Body of pancreas (tissue), 4 donors: ENCODE data around the gene TBX19. TPM values are rescaled to one million over a fixed set of nuclear protein-coding genes. Genes with fewer than 3 reads are reported as not detected.
"Not testable (repeated sequence)": the region's sequence is repeated elsewhere in the genome, so short reads cannot be mapped to it uniquely, and the experiment has no call there.

Experiments
- ATAC-seq: fragments of 150-250 bp; one replicate; pipeline ENCODE4 v1.9.1; 2016
- DNase-seq, 4 donors: peaks; one replicate each; pipeline ENCODE4 v3.0.0-alpha.2; 2019
- H3K27ac ChIP-seq, 4 donors: fragments of 200-600 bp; sonication (generic); 1 replicate in 3 of 4; 2 replicates in 1 of 4; pipeline versions ENCODE4 v1.5.1 to v1.6.1; 2016 to 2019; ENCODE audit warnings: mild to moderate bottlenecking in 1 of 4, mixed read lengths in 1 of 4, moderate library complexity in 1 of 4
- H3K27me3 ChIP-seq, 2 donors: fragments of 200-600 bp; sonication (generic); one replicate each; pipeline ENCODE4 v1.6.0; 2016; ENCODE audit warnings: mild to moderate bottlenecking in 1 of 2
- H3K36me3 ChIP-seq, 2 donors: fragments of 200-600 bp; sonication (generic); replicated peaks in 1 of 2; 2 replicates each; pipeline ENCODE4 v1.5.1; 2016; ENCODE audit warnings: low read depth in 2 of 2; ENCODE audit not compliant: insufficient read depth in 1 of 2
- H3K4me1 ChIP-seq: fragments of 200-600 bp; sonication (generic); one replicate; pipeline ENCODE4 v1.6.0; 2016
- H3K4me3 ChIP-seq, 2 donors: fragments of 200-600 bp; sonication (generic); 1 replicate in 1 of 2; 2 replicates in 1 of 2; pipeline ENCODE4 v1.5.1; 2016 to 2019
- H3K9me3 ChIP-seq, 3 donors: fragments of 200-600 bp; sonication (generic); 1 replicate in 2 of 3; 2 replicates in 1 of 3; pipeline ENCODE4 v1.5.1; 2016
- POLR2A ChIP-seq, 3 donors: fragments of 450-650 bp; IDR thresholded peaks; one replicate each; pipeline ENCODE4 v1.6.1; 2016; ENCODE audit warnings: antibody characterized with exemption in 3 of 3, mild to moderate bottlenecking in 2 of 3
- WGBS, 2 donors: methylation state at CpG; one replicate each; pipeline ENCODE4 v1.1.5; 2017; 5-methylcytosine and 5-hydroxymethylcytosine counted together
- intact Hi-C: fragments of 100-400 bp; cut with DNase I; formaldehyde crosslinking; loops from one replicate; pipeline ENCODE4 v1.15.1; 2023
- total RNA-seq, 2 donors: library from RNA; depleted of rRNA; stranded (reverse); fragments of >200 nt; gene quantifications; one replicate each; pipeline ENCODE4 v1.1.0, GENCODE V29; 2016
- TF ChIP-seq, protein P1 (sequence below), 7 experiments: fragments of 450-650 bp in 4 of 7; fragments of 200-600 bp in 3 of 7; sonication (generic) in 3 of 7; IDR thresholded peaks; one replicate each; pipeline ENCODE4 v1.5.1; 2016 to 2019; ENCODE audit warnings: antibody characterized with exemption in 7 of 7

Gene TBX19
- total RNA-seq, 2 donors from 2014 or later = 0.78 to 2.0 TPM

DNA sequence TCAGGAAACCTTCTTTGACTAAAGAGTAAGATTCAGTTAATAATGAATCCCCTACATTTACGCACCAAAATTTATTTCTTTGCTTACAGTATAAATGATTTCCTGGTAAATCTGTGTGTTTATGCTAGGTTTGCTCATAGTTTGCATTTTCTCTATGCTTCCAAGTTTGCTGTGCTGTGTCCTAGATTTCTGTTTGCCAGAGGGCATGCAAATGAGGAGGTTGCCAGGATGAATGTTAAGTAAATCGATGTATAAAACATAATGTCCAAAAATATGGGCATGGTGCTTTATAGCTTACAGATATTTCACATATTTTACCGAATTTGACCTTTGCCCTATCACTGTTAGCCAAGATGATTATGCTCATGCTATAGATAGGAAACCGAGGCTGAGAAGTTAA, 63.8 kb downstream of the TBX19 start:
- no peaks in the 10 kb centered on the region for H3K27me3 ChIP-seq
- no peak for DNase-seq
- H3K9me3 ChIP-seq = peaks cover 0 to 2% (median 0%) of the 10 kb centered on the region in 3 donors
- TF ChIP-seq, protein P1, sequence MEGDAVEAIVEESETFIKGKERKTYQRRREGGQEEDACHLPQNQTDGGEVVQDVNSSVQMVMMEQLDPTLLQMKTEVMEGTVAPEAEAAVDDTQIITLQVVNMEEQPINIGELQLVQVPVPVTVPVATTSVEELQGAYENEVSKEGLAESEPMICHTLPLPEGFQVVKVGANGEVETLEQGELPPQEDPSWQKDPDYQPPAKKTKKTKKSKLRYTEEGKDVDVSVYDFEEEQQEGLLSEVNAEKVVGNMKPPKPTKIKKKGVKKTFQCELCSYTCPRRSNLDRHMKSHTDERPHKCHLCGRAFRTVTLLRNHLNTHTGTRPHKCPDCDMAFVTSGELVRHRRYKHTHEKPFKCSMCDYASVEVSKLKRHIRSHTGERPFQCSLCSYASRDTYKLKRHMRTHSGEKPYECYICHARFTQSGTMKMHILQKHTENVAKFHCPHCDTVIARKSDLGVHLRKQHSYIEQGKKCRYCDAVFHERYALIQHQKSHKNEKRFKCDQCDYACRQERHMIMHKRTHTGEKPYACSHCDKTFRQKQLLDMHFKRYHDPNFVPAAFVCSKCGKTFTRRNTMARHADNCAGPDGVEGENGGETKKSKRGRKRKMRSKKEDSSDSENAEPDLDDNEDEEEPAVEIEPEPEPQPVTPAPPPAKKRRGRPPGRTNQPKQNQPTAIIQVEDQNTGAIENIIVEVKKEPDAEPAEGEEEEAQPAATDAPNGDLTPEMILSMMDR (IDR thresholded peaks at IDR 0.05) = no peak
- TF ChIP-seq POLR2A (IDR thresholded peaks at IDR 0.05) = no peak
- WGBS, 2 donors = 61 to 64% methylated on average over 4 of the region's 4 CpGs
- intact Hi-C loops = no loop called here
- no peaks in the 10 kb centered on the region for H3K36me3 ChIP-seq
- H3K4me1 ChIP-seq = peaks cover 3% of the 10 kb centered on the region
- no peak overlapping the region for H3K4me3 ChIP-seq
- no peak overlapping the region for H3K27ac ChIP-seq
- ATAC-seq = no peak

DNA sequence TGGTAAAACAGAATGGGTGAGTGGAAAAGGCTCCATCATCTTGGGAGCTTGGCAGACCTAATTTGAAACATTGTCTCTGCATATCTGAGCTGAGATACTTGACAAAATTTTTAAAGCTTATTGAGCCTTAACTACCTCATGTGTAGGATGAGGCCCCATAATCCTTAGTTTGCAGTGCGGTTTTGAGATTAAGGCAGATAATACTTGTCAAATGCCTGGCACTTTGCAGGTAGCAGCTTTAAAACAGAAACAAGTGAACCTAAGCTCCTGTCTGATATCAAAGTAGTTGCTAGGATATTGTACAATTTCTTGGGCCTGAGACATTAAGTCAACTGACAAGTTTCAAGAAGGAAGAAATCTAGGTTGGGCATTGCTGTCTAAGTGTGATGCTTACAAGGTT, 65.3 kb downstream of the TBX19 start:
- no peak overlapping the region for H3K4me3 ChIP-seq
- H3K4me1 ChIP-seq = peaks cover 3% of the 10 kb centered on the region
- no peak overlapping the region for H3K27ac ChIP-seq
- intact Hi-C loops = no loop called here
- no peaks in the 10 kb centered on the region for H3K27me3 ChIP-seq
- TF ChIP-seq POLR2A (IDR thresholded peaks at IDR 0.05) = no peak
- TF ChIP-seq, protein P1 (IDR thresholded peaks at IDR 0.05) = no peak
- peaks cover 0 to 2% (median 0%) of the 10 kb centered on the region in 3 donors for H3K9me3 ChIP-seq
- 88 to 89% methylated on average over 1 of the region's 1 CpG for WGBS, 2 donors
- ATAC-seq = no peak
- H3K36me3 ChIP-seq = no peaks in the 10 kb centered on the region
- DNase-seq = no peak

DNA sequence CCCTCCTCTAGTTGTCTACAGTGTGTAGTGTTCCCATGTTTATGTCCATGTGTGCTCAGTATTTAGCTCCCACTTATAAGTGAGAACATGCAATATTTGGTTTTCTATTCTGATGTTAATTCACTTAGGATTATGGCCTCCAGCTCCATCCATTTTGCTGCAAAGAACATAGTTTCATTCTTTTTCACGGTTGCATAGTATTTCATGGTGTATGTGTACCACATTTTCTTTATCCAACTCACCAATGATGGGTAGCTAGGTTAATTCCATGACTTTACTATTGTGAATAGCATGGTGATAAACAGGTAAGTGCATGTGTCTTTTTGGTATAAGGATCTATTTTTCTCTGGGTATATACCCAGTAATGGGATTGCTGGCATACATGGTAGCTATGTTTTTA, 67.0 kb downstream of the TBX19 start:
- TF ChIP-seq POLR2A (IDR thresholded peaks at IDR 0.05) = no peak
- TF ChIP-seq, protein P1 (IDR thresholded peaks at IDR 0.05) = no peak
- WGBS, 2 donors = 88 to 100% methylated on average over 1 of the region's 1 CpG
- Histone ChIP-seq H3K27me3 (no peaks in the 10 kb centered on the region), H3K4me1 (peaks cover under 1% of the 10 kb centered on the region), H3K27ac (no peak overlapping the region), H3K36me3 (no peaks in the 10 kb centered on the region), H3K9me3 (peaks cover 0 to 2% (median 0%) of the 10 kb centered on the region in 3 donors), H3K4me3 (no peak overlapping the region)
- ATAC-seq = no peak
- DNase-seq = no peak
- intact Hi-C loops = no loop called here

DNA sequence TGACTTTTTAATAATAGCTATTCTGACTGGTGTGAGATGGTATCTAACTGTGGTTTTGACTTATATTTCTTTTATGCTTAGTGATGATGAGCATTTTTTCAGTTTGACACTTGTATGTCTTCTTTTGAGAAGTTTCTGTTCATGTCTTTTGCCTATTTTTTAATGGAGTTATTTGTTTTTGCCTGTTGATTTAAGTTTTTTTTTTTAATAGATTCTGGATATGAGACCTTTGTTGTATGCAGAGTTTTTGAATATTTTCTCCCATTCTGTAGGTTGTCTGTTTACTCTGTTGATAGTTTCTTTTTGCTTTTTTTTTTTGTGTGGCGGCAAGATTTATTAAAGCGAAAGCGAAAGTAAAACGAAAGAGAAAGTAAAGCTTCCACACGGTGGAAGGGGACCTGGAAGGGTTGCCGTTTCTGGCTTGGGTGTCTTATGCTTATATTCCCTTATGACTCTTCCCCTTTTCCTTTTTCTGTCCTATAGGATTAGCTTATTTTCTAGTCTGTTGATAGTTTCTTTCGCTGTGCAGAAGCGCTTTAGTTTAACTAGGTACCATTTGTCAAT, 67.6 kb downstream of the TBX19 start:
- intact Hi-C loops = no loop called here
- TF ChIP-seq, protein P1 (IDR thresholded peaks at IDR 0.05) = no peak
- no peak for TF ChIP-seq POLR2A (IDR thresholded peaks at IDR 0.05)
- H3K27me3 ChIP-seq = no peaks in the 10 kb centered on the region
- no peaks in the 10 kb centered on the region for H3K4me1 ChIP-seq
- H3K36me3 ChIP-seq = no peaks in the 10 kb centered on the region
- peak overlapping the region in 1 of 2 donors; percentile 22 for H3K4me3 ChIP-seq
- no peak for ATAC-seq
- WGBS, 2 donors = 62 to 65% methylated on average over 8 of the region's 8 CpGs
- H3K27ac ChIP-seq = no peak overlapping the region
- H3K9me3 ChIP-seq = peaks cover 0 to 2% (median 0%) of the 10 kb centered on the region in 3 donors
- no peak for DNase-seq

DNA sequence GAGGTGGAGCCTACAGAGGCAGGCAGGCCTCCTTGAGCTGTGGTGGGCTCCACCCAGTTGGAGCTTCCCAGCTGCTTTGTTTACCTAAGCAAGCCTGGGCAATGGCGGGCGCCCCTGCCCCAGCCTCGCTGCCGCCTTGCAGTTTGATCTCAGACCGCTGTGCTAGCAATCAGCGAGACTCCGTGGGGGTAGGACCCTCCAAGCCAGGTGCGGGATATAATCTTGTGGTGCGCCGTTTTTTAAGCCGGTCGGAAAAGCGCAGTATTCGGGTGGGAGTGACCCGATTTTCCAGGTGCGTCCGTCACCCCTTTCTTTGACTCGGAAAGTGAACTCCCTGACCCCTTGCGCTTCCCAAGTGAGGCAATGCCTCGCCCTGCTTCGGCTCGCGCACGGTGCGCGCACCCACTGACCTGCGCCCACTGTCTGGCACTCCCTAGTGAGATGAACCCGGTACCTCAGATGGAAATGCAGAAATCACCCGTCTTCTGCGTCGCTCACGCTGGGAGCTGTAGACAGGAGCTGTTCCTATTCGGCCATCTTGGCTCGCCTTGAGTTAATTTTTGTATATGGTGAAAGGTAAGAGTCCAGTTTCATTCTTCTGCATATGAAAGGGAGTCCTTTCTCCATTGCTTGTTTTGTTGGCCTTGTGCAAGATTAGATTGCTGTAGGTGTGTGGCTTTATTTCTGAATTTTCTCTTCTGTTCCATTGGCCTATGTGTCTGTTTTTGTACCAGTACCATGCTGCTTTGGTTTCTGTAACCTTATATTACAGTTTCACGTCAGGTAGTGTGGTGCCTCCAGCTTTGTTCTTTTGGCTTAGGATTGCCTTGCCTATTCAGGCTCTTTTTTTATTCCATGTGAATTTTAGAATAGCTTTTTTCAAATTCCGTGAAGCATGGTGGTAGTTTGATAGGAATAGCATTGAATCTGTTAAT, 73.9 kb downstream of the TBX19 start:
- DNase-seq, ATAC-seq, intact Hi-C loops, H3K36me3 ChIP-seq, H3K4me1 ChIP-seq, H3K27me3 ChIP-seq, H3K9me3 ChIP-seq, H3K4me3 ChIP-seq, H3K27ac ChIP-seq: not testable (repeated sequence)
- 82 to 95% methylated on average over 28 to 33 of the region's 36 CpGs for WGBS, 2 donors
